Duodenal mucosa (tissue), 2 donors: ENCODE measurements around the gene SLC24A4.

Experiments used
- H3K27ac ChIP-seq: one replicate; pipeline ENCODE4 v1.7.0; 2013; ENCODE audit warnings: low read depth, low read length
- H3K27me3 ChIP-seq, 2 donors: one replicate each; pipeline ENCODE4 v1.7.0; 2013; ENCODE audit warnings: low read length in 2 of 2, control low read depth in 1 of 2; ENCODE audit not compliant: insufficient read depth in 2 of 2, control insufficient read depth in 1 of 2
- H3K36me3 ChIP-seq, 2 donors: one replicate each; pipeline ENCODE4 v1.7.0; 2013; ENCODE audit warnings: low read length in 2 of 2, control low read depth in 1 of 2; ENCODE audit not compliant: insufficient read depth in 2 of 2, control insufficient read depth in 1 of 2
- H3K4me1 ChIP-seq, 2 donors: one replicate each; pipeline ENCODE4 v1.7.0; 2013; ENCODE audit warnings: low read length in 2 of 2, control low read depth in 1 of 2; ENCODE audit not compliant: insufficient read depth in 2 of 2, control insufficient read depth in 1 of 2
- H3K4me3 ChIP-seq, 2 donors: one replicate each; pipeline ENCODE4 v1.7.0; 2013; ENCODE audit warnings: low read length in 2 of 2, low read depth in 1 of 2
- H3K9ac ChIP-seq, 2 donors: one replicate each; pipeline ENCODE4 v1.7.0; 2013; ENCODE audit warnings: low read length in 2 of 2, low read depth in 1 of 2
- H3K9me3 ChIP-seq, 2 donors: one replicate each; pipeline ENCODE4 v1.7.0; 2013; ENCODE audit warnings: low read length in 2 of 2, control low read depth in 1 of 2; ENCODE audit not compliant: control insufficient read depth in 1 of 2

SLC24A4 gene

GRCh38 chr14:92360651-92361370, 37.8 kb downstream of the SLC24A4 start:
- no peak overlapping the region for H3K9ac ChIP-seq
- H3K27me3 ChIP-seq, result peaks cover 0 to 4% of the 10 kb centered on the region in 2 donors
- no peak overlapping the region for H3K4me3 ChIP-seq
- no peaks in the 10 kb centered on the region for H3K36me3 ChIP-seq
- H3K27ac ChIP-seq, result no peak overlapping the region
- H3K4me1 ChIP-seq, result no peaks in the 10 kb centered on the region
- H3K9me3 ChIP-seq, result no peaks in the 10 kb centered on the region

- Histone ChIP-seq H3K9me3 (no peaks in the 10 kb centered on the region), H3K9ac (no peak overlapping the region), H3K4me3 (no peak overlapping the region), H3K4me1 (no peaks in the 10 kb centered on the region), H3K36me3 (no peaks in the 10 kb centered on the region), H3K27ac (no peak overlapping the region), H3K27me3 (peaks cover 0 to 4% of the 10 kb centered on the region in 2 donors)
These were observed 39.8 kb downstream of the SLC24A4 start for GRCh38 chr14:92362781-92363235.

GRCh38 chr14:92366237-92366636, 43.3 kb downstream of the SLC24A4 start:
- H3K27ac ChIP-seq, result no peak overlapping the region
- no peak overlapping the region for H3K4me3 ChIP-seq
- H3K36me3 ChIP-seq, result no peaks in the 10 kb centered on the region
- no peaks in the 10 kb centered on the region for H3K4me1 ChIP-seq
- H3K9ac ChIP-seq, result no peak overlapping the region
- no peaks in the 10 kb centered on the region for H3K9me3 ChIP-seq
- H3K27me3 ChIP-seq, result peaks cover 0 to 4% of the 10 kb centered on the region in 2 donors

GRCh38 chr14:92368001-92368400, 45.0 kb downstream of the SLC24A4 start:
- H3K9me3 ChIP-seq, result no peaks in the 10 kb centered on the region
- H3K9ac ChIP-seq, result no peak overlapping the region

GRCh38 chr14:92369097-92369496, 46.1 kb downstream of the SLC24A4 start:
- Histone ChIP-seq H3K4me3 (no peak overlapping the region), H3K27me3 (no peaks in the 10 kb centered on the region), H3K9ac (no peak overlapping the region), H3K9me3 (no peaks in the 10 kb centered on the region), H3K27ac (no peak overlapping the region), H3K4me1 (no peaks in the 10 kb centered on the region), H3K36me3 (no peaks in the 10 kb centered on the region)

More at GRCh38 chr14:92368001-92368400, 45.0 kb downstream of the SLC24A4 start:
- H3K4me1 ChIP-seq, result no peaks in the 10 kb centered on the region
- no peak overlapping the region for H3K4me3 ChIP-seq
- no peak overlapping the region for H3K27ac ChIP-seq
- no peaks in the 10 kb centered on the region for H3K36me3 ChIP-seq
- H3K27me3 ChIP-seq, result peaks cover 0 to 3% of the 10 kb centered on the region in 2 donors

GRCh38 chr14:92372230-92372629, 49.3 kb downstream of the SLC24A4 start:
- H3K9ac ChIP-seq, result no peak overlapping the region
- no peaks in the 10 kb centered on the region for H3K4me1 ChIP-seq
- no peak overlapping the region for H3K4me3 ChIP-seq
- no peak overlapping the region for H3K27ac ChIP-seq
- no peaks in the 10 kb centered on the region for H3K27me3 ChIP-seq
- no peaks in the 10 kb centered on the region for H3K36me3 ChIP-seq
- H3K9me3 ChIP-seq, result no peaks in the 10 kb centered on the region

- no peaks in the 10 kb centered on the region for H3K9me3 ChIP-seq
- H3K36me3 ChIP-seq, result no peaks in the 10 kb centered on the region
- no peaks in the 10 kb centered on the region for H3K4me1 ChIP-seq
- no peak overlapping the region for H3K27ac ChIP-seq
- no peaks in the 10 kb centered on the region for H3K27me3 ChIP-seq
- no peak overlapping the region for H3K4me3 ChIP-seq
- no peak overlapping the region for H3K9ac ChIP-seq
These were observed 50.4 kb downstream of the SLC24A4 start for GRCh38 chr14:92373336-92373735.

- H3K9me3 ChIP-seq, result no peaks in the 10 kb centered on the region
- H3K36me3 ChIP-seq, result no peaks in the 10 kb centered on the region
- no peaks in the 10 kb centered on the region for H3K4me1 ChIP-seq
- no peak overlapping the region for H3K27ac ChIP-seq
- H3K27me3 ChIP-seq, result no peaks in the 10 kb centered on the region
- no peak overlapping the region for H3K9ac ChIP-seq
- H3K4me3 ChIP-seq, result no peak overlapping the region
These were observed 57.2 kb downstream of the SLC24A4 start for GRCh38 chr14:92380131-92380530.

- Histone ChIP-seq H3K4me3 (no peak overlapping the region), H3K9me3 (no peaks in the 10 kb centered on the region), H3K27ac (no peak overlapping the region), H3K36me3 (no peaks in the 10 kb centered on the region), H3K27me3 (no peaks in the 10 kb centered on the region), H3K9ac (no peak overlapping the region), H3K4me1 (no peaks in the 10 kb centered on the region)
These were observed 57.6 kb downstream of the SLC24A4 start for GRCh38 chr14:92380582-92380981.

GRCh38 chr14:92382677-92383076, 59.7 kb downstream of the SLC24A4 start:
- Histone ChIP-seq H3K4me1 (no peaks in the 10 kb centered on the region), H3K27me3 (no peaks in the 10 kb centered on the region), H3K9ac (no peak overlapping the region), H3K36me3 (no peaks in the 10 kb centered on the region), H3K27ac (no peak overlapping the region), H3K9me3 (no peaks in the 10 kb centered on the region), H3K4me3 (no peak overlapping the region)
